WTC11 (cell line): ENCODE results near the gene ILF3. TPM values are rescaled to one million over a fixed set of nuclear protein-coding genes. Genes with fewer than 3 reads are reported as not detected.

Experiments used
- ATAC-seq: fragments of 200-7000 bp; cut with Tn5 transposase; 2 replicates; pipeline ENCODE4 v1.10.0; 2021; ENCODE audit warnings: mild to moderate bottlenecking, moderate library complexity
- CTCF ChIA-PET: fragments of 300-600 bp; sonication (Branson Sonifier 250); formaldehyde crosslinking; loops from one replicate; lab custom pipeline; 2021; ENCODE audit warnings: antibody characterized with exemption; lab: Charles Lee
- POLR2A ChIA-PET: fragments of 350-600 bp; sonication (Branson Sonifier 250); formaldehyde crosslinking; loops from one replicate; lab custom pipeline; 2021; ENCODE audit warnings: antibody characterized with exemption; lab: Charles Lee
- DNase-seq: peaks from one replicate; pipeline ENCODE4 v3.0.0; 2021; ENCODE audit warnings: low spot score
- H3K27ac Mint-ChIP-seq: 2 replicates; pipeline ENCODE4 v1.8.0; 2021; ENCODE audit warnings: mixed read lengths
- H3K27me3 Mint-ChIP-seq: 2 replicates; pipeline ENCODE4 v1.8.0; 2021; ENCODE audit warnings: low read depth, mild to moderate bottlenecking, moderate library complexity, mixed read lengths
- H3K36me3 Mint-ChIP-seq: 2 replicates; pipeline ENCODE4 v1.8.0; 2021; ENCODE audit warnings: mixed read lengths
- H3K4me1 Mint-ChIP-seq: 2 replicates; pipeline ENCODE4 v1.8.0; 2022; ENCODE audit warnings: mixed read lengths
- H3K4me3 Mint-ChIP-seq: 2 replicates; pipeline ENCODE4 v1.8.0; 2021; ENCODE audit warnings: mild to moderate bottlenecking, moderate library complexity, mixed read lengths
- H3K9me3 Mint-ChIP-seq: 2 replicates; pipeline ENCODE4 v1.8.0; 2021; ENCODE audit warnings: mixed read lengths
- FOXK1 ChIP-seq: sonication (generic); formaldehyde crosslinking; IDR thresholded peaks from 2 replicates; pipeline ENCODE4 v1.8.0; 2022; ENCODE audit warnings: mild to moderate bottlenecking, moderate library complexity, missing genetic modification reagents
- FOXP1 ChIP-seq: sonication (generic); formaldehyde crosslinking; IDR thresholded peaks from 2 replicates; pipeline ENCODE4 v1.8.0; 2022; ENCODE audit warnings: missing genetic modification reagents, mild to moderate bottlenecking, moderate library complexity, borderline replicate concordance
- IRF2 ChIP-seq: sonication (generic); formaldehyde crosslinking; IDR thresholded peaks from 2 replicates; pipeline ENCODE4 v1.8.0; 2022; ENCODE audit warnings: low read depth, missing genetic modification reagents, borderline replicate concordance
- NFATC4 ChIP-seq: fragments of 250-450 bp; sonication (Bioruptor Pico); IDR thresholded peaks from 2 replicates; pipeline ENCODE4 v1.9.0; 2021; ENCODE audit warnings: mild to moderate bottlenecking
- NR1H2 ChIP-seq: sonication (generic); formaldehyde crosslinking; IDR thresholded peaks from 2 replicates; pipeline ENCODE4 v1.9.0; 2021; ENCODE audit warnings: mild to moderate bottlenecking, moderate library complexity, missing genetic modification reagents
- NR2C2 ChIP-seq: sonication (generic); formaldehyde crosslinking; IDR thresholded peaks from 2 replicates; pipeline ENCODE4 v1.8.0; 2022; ENCODE audit warnings: mild to moderate bottlenecking, missing genetic modification reagents
- OVOL2 ChIP-seq: fragments of 250-450 bp; sonication (Bioruptor Pico); IDR thresholded peaks from 2 replicates; pipeline ENCODE4 v1.9.0; 2021; ENCODE audit warnings: mild to moderate bottlenecking, borderline replicate concordance
- PRRX2 ChIP-seq: fragments of 250-450 bp; sonication (Bioruptor Pico); IDR thresholded peaks from 2 replicates; pipeline ENCODE4 v1.8.0; 2021; ENCODE audit warnings: mild to moderate bottlenecking
- RELA ChIP-seq: sonication (generic); formaldehyde crosslinking; IDR thresholded peaks from 2 replicates; pipeline ENCODE4 v1.8.1; 2022; ENCODE audit warnings: missing genetic modification reagents, mild to moderate bottlenecking, borderline replicate concordance
- ZBTB21 ChIP-seq: sonication (generic); formaldehyde crosslinking; IDR thresholded peaks from 2 replicates; pipeline ENCODE4 v1.8.1; 2023; ENCODE audit warnings: mild to moderate bottlenecking, missing genetic modification reagents, borderline replicate concordance
- total RNA-seq: library from RNA; stranded (reverse); gene quantifications from 3 replicates; pipeline ENCODE4 v1.2.3, GENCODE V29; 2021
- TF ChIP-seq, protein P1 (sequence below): sonication (generic); formaldehyde crosslinking; IDR thresholded peaks from 2 replicates; pipeline ENCODE4 v1.8.1; 2022; ENCODE audit warnings: mild to moderate bottlenecking, missing genetic modification reagents, moderate library complexity, borderline replicate concordance
- TF ChIP-seq, protein P2 (sequence below): sonication (generic); formaldehyde crosslinking; IDR thresholded peaks from 2 replicates; pipeline ENCODE4 v1.8.0; 2022; ENCODE audit warnings: missing genetic modification reagents
- TF ChIP-seq, protein P3 (sequence below): fragments of 250-450 bp; sonication (Bioruptor Pico); IDR thresholded peaks from 2 replicates; pipeline ENCODE4 v1.8.0; 2021; ENCODE audit warnings: mild to moderate bottlenecking
- TF ChIP-seq, protein P4 (sequence below): fragments of 250-450 bp; sonication (Bioruptor Pico); IDR thresholded peaks from 2 replicates; pipeline ENCODE4 v1.9.0; 2021; ENCODE audit warnings: mild to moderate bottlenecking, borderline replicate concordance
- TF ChIP-seq, protein P5 (sequence below): fragments of 250-450 bp; sonication (Bioruptor Pico); IDR thresholded peaks from 2 replicates; pipeline ENCODE4 v2.1.2; 2022; ENCODE audit warnings: mild to moderate bottlenecking, moderate library complexity

ILF3 gene
- total RNA-seq, 1 experiment from 2014 or later = 659 TPM

DNA sequence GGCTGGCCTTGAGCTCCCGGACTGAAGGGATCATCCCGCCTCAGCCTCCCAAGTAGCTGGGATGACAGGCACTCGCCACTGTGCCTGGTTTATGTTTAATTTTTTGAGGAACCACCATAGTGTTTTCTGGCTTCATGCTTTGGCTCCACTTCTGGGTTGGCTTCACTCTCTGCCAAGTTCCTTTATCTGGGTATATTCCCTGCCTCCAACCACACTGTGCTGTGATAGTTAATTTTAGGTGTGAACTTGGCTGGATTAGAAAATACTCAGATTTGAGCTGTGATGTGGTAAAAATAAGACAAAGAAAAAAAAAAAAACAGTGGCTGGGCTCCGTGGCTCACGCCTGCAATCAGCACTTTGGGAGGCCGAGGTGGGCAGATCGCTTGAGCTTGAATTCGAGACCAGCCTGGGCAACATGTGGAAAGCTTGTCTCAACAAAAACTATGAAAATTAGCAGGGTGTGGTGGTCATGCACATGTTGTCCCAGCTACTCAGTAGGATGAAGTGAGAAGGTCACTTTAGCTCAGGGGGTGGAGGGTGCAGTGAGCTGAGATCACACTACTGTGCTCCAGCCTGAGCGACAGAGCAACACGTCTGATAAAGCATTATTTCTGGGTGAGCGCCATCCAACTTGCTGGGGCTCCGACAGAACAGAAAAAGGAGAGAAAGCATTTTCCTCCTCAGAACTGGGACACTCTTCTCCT is 7.5 kb upstream of the ILF3 start (continued):
- TF ChIP-seq, protein P1, sequence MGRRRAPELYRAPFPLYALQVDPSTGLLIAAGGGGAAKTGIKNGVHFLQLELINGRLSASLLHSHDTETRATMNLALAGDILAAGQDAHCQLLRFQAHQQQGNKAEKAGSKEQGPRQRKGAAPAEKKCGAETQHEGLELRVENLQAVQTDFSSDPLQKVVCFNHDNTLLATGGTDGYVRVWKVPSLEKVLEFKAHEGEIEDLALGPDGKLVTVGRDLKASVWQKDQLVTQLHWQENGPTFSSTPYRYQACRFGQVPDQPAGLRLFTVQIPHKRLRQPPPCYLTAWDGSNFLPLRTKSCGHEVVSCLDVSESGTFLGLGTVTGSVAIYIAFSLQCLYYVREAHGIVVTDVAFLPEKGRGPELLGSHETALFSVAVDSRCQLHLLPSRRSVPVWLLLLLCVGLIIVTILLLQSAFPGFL = no peak
- TF ChIP-seq FOXP1 (CRISPR knock-in tag) = no peak
- TF ChIP-seq FOXK1 = no peak
- TF ChIP-seq PRRX2 (CRISPR knock-in tag) = no peak
- TF ChIP-seq, protein P2, sequence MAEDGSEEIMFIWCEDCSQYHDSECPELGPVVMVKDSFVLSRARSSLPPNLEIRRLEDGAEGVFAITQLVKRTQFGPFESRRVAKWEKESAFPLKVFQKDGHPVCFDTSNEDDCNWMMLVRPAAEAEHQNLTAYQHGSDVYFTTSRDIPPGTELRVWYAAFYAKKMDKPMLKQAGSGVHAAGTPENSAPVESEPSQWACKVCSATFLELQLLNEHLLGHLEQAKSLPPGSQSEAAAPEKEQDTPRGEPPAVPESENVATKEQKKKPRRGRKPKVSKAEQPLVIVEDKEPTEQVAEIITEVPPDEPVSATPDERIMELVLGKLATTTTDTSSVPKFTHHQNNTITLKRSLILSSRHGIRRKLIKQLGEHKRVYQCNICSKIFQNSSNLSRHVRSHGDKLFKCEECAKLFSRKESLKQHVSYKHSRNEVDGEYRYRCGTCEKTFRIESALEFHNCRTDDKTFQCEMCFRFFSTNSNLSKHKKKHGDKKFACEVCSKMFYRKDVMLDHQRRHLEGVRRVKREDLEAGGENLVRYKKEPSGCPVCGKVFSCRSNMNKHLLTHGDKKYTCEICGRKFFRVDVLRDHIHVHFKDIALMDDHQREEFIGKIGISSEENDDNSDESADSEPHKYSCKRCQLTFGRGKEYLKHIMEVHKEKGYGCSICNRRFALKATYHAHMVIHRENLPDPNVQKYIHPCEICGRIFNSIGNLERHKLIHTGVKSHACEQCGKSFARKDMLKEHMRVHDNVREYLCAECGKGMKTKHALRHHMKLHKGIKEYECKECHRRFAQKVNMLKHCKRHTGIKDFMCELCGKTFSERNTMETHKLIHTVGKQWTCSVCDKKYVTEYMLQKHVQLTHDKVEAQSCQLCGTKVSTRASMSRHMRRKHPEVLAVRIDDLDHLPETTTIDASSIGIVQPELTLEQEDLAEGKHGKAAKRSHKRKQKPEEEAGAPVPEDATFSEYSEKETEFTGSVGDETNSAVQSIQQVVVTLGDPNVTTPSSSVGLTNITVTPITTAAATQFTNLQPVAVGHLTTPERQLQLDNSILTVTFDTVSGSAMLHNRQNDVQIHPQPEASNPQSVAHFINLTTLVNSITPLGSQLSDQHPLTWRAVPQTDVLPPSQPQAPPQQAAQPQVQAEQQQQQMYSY (CRISPR knock-in tag) = no peak

DNA sequence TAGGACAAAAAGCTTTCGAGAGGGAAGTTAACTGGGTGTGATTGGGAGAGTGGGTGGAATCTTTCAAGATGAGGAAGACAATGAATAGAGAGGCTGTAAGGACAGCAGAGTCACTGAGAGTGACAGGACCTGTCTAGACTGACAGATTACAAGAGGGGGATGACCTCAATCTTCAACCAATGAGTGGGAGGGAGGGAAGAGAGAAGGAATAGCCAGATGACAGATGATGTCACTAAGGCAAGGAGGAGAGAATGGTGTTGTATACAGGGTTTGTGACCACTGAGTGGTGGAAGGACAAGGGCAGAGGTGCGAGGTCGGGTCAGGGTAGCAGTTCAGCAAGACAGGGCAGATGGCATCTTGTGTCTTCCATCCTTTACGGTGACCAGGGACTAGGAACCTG is 5.8 kb upstream of the ILF3 start:
- ChIA-PET CTCF (interaction anchor here (10.7 kb wide), 1 partner anchor 67 kb away, joined by 276 read pairs; no protein-coding TSS in a partner anchor), POLR2A (no interaction called here)
- peaks cover 8% of the 10 kb centered on the region for H3K36me3 Mint-ChIP-seq
- H3K4me1 Mint-ChIP-seq = peaks cover 21% of the 10 kb centered on the region
- no peaks in the 10 kb centered on the region for H3K9me3 Mint-ChIP-seq
- ATAC-seq = no peak
- no peaks in the 10 kb centered on the region for H3K27me3 Mint-ChIP-seq
- H3K4me3 Mint-ChIP-seq = no peak overlapping the region
- TF ChIP-seq, protein P3, sequence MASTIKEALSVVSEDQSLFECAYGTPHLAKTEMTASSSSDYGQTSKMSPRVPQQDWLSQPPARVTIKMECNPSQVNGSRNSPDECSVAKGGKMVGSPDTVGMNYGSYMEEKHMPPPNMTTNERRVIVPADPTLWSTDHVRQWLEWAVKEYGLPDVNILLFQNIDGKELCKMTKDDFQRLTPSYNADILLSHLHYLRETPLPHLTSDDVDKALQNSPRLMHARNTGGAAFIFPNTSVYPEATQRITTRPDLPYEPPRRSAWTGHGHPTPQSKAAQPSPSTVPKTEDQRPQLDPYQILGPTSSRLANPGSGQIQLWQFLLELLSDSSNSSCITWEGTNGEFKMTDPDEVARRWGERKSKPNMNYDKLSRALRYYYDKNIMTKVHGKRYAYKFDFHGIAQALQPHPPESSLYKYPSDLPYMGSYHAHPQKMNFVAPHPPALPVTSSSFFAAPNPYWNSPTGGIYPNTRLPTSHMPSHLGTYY (CRISPR knock-in tag) = no peak
- TF ChIP-seq IRF2 (no peak), OVOL2 (CRISPR knock-in tag) (no peak), NR2C2 (no peak), RELA (CRISPR knock-in tag) (no peak), NR1H2 (no peak), ZBTB21 (no peak), NFATC4 (CRISPR knock-in tag) (no peak)
- TF ChIP-seq, protein P4, sequence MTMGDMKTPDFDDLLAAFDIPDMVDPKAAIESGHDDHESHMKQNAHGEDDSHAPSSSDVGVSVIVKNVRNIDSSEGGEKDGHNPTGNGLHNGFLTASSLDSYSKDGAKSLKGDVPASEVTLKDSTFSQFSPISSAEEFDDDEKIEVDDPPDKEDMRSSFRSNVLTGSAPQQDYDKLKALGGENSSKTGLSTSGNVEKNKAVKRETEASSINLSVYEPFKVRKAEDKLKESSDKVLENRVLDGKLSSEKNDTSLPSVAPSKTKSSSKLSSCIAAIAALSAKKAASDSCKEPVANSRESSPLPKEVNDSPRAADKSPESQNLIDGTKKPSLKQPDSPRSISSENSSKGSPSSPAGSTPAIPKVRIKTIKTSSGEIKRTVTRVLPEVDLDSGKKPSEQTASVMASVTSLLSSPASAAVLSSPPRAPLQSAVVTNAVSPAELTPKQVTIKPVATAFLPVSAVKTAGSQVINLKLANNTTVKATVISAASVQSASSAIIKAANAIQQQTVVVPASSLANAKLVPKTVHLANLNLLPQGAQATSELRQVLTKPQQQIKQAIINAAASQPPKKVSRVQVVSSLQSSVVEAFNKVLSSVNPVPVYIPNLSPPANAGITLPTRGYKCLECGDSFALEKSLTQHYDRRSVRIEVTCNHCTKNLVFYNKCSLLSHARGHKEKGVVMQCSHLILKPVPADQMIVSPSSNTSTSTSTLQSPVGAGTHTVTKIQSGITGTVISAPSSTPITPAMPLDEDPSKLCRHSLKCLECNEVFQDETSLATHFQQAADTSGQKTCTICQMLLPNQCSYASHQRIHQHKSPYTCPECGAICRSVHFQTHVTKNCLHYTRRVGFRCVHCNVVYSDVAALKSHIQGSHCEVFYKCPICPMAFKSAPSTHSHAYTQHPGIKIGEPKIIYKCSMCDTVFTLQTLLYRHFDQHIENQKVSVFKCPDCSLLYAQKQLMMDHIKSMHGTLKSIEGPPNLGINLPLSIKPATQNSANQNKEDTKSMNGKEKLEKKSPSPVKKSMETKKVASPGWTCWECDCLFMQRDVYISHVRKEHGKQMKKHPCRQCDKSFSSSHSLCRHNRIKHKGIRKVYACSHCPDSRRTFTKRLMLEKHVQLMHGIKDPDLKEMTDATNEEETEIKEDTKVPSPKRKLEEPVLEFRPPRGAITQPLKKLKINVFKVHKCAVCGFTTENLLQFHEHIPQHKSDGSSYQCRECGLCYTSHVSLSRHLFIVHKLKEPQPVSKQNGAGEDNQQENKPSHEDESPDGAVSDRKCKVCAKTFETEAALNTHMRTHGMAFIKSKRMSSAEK (CRISPR knock-in tag) = no peak
- TF ChIP-seq, protein P5, sequence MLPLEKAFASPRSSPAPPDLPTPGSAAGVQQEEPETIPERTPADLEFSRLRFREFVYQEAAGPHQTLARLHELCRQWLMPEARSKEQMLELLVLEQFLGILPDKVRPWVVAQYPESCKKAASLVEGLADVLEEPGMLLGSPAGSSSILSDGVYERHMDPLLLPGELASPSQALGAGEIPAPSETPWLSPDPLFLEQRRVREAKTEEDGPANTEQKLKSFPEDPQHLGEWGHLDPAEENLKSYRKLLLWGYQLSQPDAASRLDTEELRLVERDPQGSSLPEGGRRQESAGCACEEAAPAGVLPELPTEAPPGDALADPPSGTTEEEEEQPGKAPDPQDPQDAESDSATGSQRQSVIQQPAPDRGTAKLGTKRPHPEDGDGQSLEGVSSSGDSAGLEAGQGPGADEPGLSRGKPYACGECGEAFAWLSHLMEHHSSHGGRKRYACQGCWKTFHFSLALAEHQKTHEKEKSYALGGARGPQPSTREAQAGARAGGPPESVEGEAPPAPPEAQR (CRISPR knock-in tag) = no peak
- no peak overlapping the region for H3K27ac Mint-ChIP-seq
- no peak for DNase-seq
